Mesendoderm (in vitro differentiated cells): ENCODE data around the gene HMGA1.

ENCODE experiments used
- DNase-seq: peaks from one replicate; pipeline ENCODE4 v3.0.0; 2013
- H2AK5ac ChIP-seq: 2 replicates; pipeline ENCODE4 v1.6.1; 2013; ENCODE audit warnings: low read length, inconsistent platforms
- H2BK120ac ChIP-seq: 2 replicates; pipeline ENCODE4 v1.6.1; 2013; ENCODE audit warnings: low read depth, mild to moderate bottlenecking, low read length, moderate library complexity, mixed read lengths
- H2BK15ac ChIP-seq: replicated peaks from 2 replicates; pipeline ENCODE4 v1.6.1; 2013; ENCODE audit warnings: low read depth, mild to moderate bottlenecking, moderate library complexity
- H2BK5ac ChIP-seq: 2 replicates; pipeline ENCODE4 v1.6.1; 2013; ENCODE audit warnings: low read length, inconsistent platforms
- H3K18ac ChIP-seq: 2 replicates; pipeline ENCODE4 v1.6.1; 2013; ENCODE audit warnings: mild to moderate bottlenecking, low read length, mixed read lengths
- H3K23ac ChIP-seq: one replicate; pipeline ENCODE4 v1.6.1; 2013; ENCODE audit warnings: low read length
- H3K27ac ChIP-seq: 2 replicates; pipeline ENCODE4 v1.5.1; 2013; ENCODE audit warnings: low read depth, mild to moderate bottlenecking, inconsistent platforms, low read length, moderate library complexity
- H3K27me3 ChIP-seq: 2 replicates; pipeline ENCODE4 v1.6.1; 2013; ENCODE audit warnings: low read length, control low read depth, mild to moderate bottlenecking, inconsistent platforms; ENCODE audit not compliant: insufficient read depth, poor library complexity
- H3K36me3 ChIP-seq: 2 replicates; pipeline ENCODE4 v1.6.1; 2013; ENCODE audit warnings: low read length, inconsistent platforms; ENCODE audit not compliant: control insufficient read depth, insufficient read depth
- H3K4ac ChIP-seq: one replicate; pipeline ENCODE4 v1.6.1; 2013; ENCODE audit warnings: low read depth, mild to moderate bottlenecking, low read length, moderate library complexity
- H3K4me1 ChIP-seq: 2 replicates; pipeline ENCODE4 v1.6.1; 2013; ENCODE audit warnings: low read depth, low read length, inconsistent platforms; ENCODE audit not compliant: control insufficient read depth
- H3K4me2 ChIP-seq: 2 replicates; pipeline ENCODE4 v1.6.1; 2013; ENCODE audit warnings: low read length
- H3K4me3 ChIP-seq: 2 replicates; pipeline ENCODE4 v1.5.1; 2013; ENCODE audit warnings: mild to moderate bottlenecking, low read length
- H3K56ac ChIP-seq: one replicate; pipeline ENCODE4 v1.6.1; 2013; ENCODE audit warnings: low read length
- H3K79me1 ChIP-seq: 2 replicates; pipeline ENCODE4 v1.6.1; 2013; ENCODE audit warnings: low read length, inconsistent platforms
- H3K79me2 ChIP-seq: 2 replicates; pipeline ENCODE4 v1.6.1; 2013; ENCODE audit warnings: mild to moderate bottlenecking, low read length; ENCODE audit not compliant: control insufficient read depth, insufficient read depth
- H3K9ac ChIP-seq: 2 replicates; pipeline ENCODE4 v1.6.1; 2013; ENCODE audit warnings: low read length, inconsistent platforms
- H4K5ac ChIP-seq: one replicate; pipeline ENCODE4 v1.6.1; 2013; ENCODE audit warnings: low read length
- H4K8ac ChIP-seq: one replicate; pipeline ENCODE4 v1.6.1; 2013; ENCODE audit warnings: low read depth, mild to moderate bottlenecking, control low read depth, low read length, moderate library complexity
- WGBS: extraction: QIAGEN DNeasy Blood & Tissue Kit; methylation state at CpG from one replicate; pipeline ENCODE4 v1.1.7; 2013; ENCODE audit warnings: low lambda C conversion rate, missing lambda C conversion rate; ENCODE audit not compliant: insufficient coverage; ENCODE audit errors: extremely low coverage; 5-methylcytosine and 5-hydroxymethylcytosine counted together

HMGA1 gene

DNA sequence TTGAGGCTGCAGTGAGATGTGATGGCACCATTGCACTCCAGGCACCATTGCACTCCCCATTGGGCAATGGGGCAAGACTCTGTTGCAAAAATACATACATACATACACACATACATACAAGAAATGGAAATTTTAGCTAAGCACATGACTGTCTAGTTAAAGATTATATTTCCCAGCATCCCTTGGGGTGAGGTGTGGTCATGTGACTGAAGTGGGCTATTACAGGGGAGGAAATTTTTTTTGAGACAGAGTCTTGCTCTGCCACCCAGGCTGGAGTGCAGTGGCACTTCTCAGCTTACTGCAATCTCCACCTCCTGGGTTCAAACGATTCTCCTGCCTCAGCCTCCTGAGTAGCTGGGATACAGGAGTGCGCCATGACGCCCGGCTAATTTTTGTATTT lies 32.0 kb upstream of the HMGA1 start:
- Histone ChIP-seq H3K4me2 (no peak overlapping the region), H2BK5ac (no peak overlapping the region), H3K4ac (no peak overlapping the region), H3K23ac (no peak overlapping the region), H3K18ac (no peak overlapping the region), H2AK5ac (no peak overlapping the region), H3K79me2 (no peaks in the 10 kb centered on the region), H3K9ac (no peak overlapping the region), H3K27ac (no peak overlapping the region), H3K56ac (no peak overlapping the region), H3K4me1 (peaks cover 5% of the 10 kb centered on the region), H3K79me1 (no peaks in the 10 kb centered on the region), H3K36me3 (no peaks in the 10 kb centered on the region), H3K4me3 (no peak overlapping the region), H3K27me3 (no peaks in the 10 kb centered on the region), H2BK120ac (no peak overlapping the region), H2BK15ac (no peak overlapping the region), H4K5ac (no peak overlapping the region), H4K8ac (no peak overlapping the region)
- no peak for DNase-seq
- no CpG with 5 or more reads among the region's 4 CpGs for WGBS

GRCh38 chr6:34205466-34205865 lies 31.2 kb upstream of the HMGA1 start:
- Histone ChIP-seq H4K8ac (no peak overlapping the region), H2BK15ac (no peak overlapping the region), H3K4me2 (no peak overlapping the region), H2BK5ac (no peak overlapping the region), H3K27ac (no peak overlapping the region), H3K56ac (no peak overlapping the region), H4K5ac (no peak overlapping the region), H3K23ac (no peak overlapping the region), H2AK5ac (no peak overlapping the region), H3K27me3 (no peaks in the 10 kb centered on the region), H3K36me3 (no peaks in the 10 kb centered on the region), H3K4me3 (no peak overlapping the region), H3K4ac (no peak overlapping the region), H3K79me1 (no peaks in the 10 kb centered on the region), H3K4me1 (peaks cover 5% of the 10 kb centered on the region), H3K79me2 (no peaks in the 10 kb centered on the region), H2BK120ac (no peak overlapping the region), H3K18ac (no peak overlapping the region), H3K9ac (no peak overlapping the region)
- no CpG with 5 or more reads among the region's 3 CpGs for WGBS
- DNase-seq: no peak

- no CpG with 5 or more reads among the region's 2 CpGs for WGBS
- Histone ChIP-seq H4K8ac (no peak overlapping the region), H2AK5ac (no peak overlapping the region), H3K79me1 (no peaks in the 10 kb centered on the region), H4K5ac (no peak overlapping the region), H3K27ac (no peak overlapping the region), H2BK15ac (no peak overlapping the region), H3K36me3 (no peaks in the 10 kb centered on the region), H3K56ac (peak overlapping the region; percentile 42), H3K27me3 (no peaks in the 10 kb centered on the region), H3K18ac (no peak overlapping the region), H3K4me1 (peaks cover 5% of the 10 kb centered on the region), H3K79me2 (no peaks in the 10 kb centered on the region), H3K9ac (no peak overlapping the region), H3K4ac (no peak overlapping the region), H3K4me3 (no peak overlapping the region), H3K23ac (no peak overlapping the region), H2BK5ac (no peak overlapping the region), H3K4me2 (no peak overlapping the region), H2BK120ac (no peak overlapping the region)
- no peak for DNase-seq
Observed at GRCh38 chr6:34205916-34206315, 30.8 kb upstream of the HMGA1 start.

DNA sequence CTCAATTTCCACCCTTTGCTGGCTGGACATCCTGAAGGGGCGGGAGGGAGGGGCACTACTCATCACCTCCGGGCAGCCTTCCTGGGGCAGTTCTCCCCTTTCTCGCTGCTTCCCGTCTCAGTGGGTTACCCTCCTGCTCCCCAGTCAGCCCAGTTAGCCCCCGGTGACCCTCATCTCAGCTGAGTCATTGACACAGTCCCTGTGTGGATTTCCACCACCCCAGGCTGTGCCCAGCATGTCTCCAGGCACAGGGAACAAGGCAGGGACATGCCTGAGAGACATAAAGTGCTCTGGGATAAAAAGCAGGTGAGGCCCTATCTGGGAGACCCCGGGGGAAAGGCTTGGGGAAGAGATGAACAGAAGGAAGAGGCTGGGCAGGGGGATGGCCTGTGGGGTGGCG lies 29.9 kb upstream of the HMGA1 start:
- no peak for DNase-seq
- WGBS: no CpG with 5 or more reads among the region's 7 CpGs
- Histone ChIP-seq H3K4me3 (no peak overlapping the region), H3K4me2 (no peak overlapping the region), H2BK5ac (no peak overlapping the region), H3K27me3 (no peaks in the 10 kb centered on the region), H3K27ac (no peak overlapping the region), H3K4me1 (peaks cover 5% of the 10 kb centered on the region), H2AK5ac (no peak overlapping the region), H3K18ac (no peak overlapping the region), H3K79me1 (no peaks in the 10 kb centered on the region), H3K4ac (no peak overlapping the region), H3K56ac (no peak overlapping the region), H3K36me3 (no peaks in the 10 kb centered on the region), H4K5ac (no peak overlapping the region), H3K9ac (no peak overlapping the region), H3K79me2 (no peaks in the 10 kb centered on the region), H2BK15ac (no peak overlapping the region), H4K8ac (no peak overlapping the region), H2BK120ac (no peak overlapping the region), H3K23ac (no peak overlapping the region)

DNA sequence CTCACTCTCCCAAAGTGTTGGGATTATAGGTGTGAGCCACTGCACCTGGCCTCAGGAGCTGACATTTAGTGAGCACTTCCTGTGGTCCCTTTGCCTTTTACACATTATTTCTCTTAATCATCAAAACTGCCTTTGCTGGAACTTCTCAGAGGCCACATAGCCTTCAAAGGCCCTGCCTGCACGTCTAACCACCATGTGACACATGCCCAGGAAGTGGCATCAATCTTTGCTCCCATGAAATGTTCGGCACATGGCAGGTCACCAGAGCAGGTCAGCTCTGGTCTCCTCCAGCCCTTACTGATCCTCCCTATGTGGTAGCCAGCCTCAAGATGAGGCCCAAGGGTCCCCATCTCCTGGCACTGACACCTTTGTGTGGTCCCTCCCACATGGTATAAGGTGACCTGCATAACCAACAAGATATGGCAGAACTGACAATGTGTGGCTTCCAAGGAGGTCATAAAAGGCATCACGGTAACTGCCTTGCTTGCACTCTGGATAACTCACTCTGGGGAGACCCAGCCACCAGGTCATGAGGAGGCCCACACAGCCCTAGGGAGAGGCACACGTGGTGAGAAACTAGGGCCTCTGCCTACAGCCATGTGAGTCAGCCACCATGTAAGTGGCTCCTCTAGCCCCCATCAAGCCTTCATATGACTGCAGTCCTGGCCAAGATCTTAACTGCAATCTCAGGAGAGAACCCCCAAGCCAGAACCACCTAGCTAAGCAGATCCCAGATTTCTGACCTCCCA lies 28.8 kb upstream of the HMGA1 start:
- Histone ChIP-seq H3K4me1 (peaks cover 5% of the 10 kb centered on the region), H2BK120ac (no peak overlapping the region), H4K8ac (no peak overlapping the region), H3K36me3 (no peaks in the 10 kb centered on the region), H3K27me3 (no peaks in the 10 kb centered on the region), H3K56ac (no peak overlapping the region), H3K27ac (no peak overlapping the region), H3K18ac (no peak overlapping the region), H3K4me3 (no peak overlapping the region), H2BK15ac (no peak overlapping the region), H3K79me1 (no peaks in the 10 kb centered on the region), H3K4ac (no peak overlapping the region), H4K5ac (no peak overlapping the region), H3K9ac (no peak overlapping the region), H2BK5ac (no peak overlapping the region), H2AK5ac (peak overlapping the region; percentile 58), H3K4me2 (no peak overlapping the region), H3K79me2 (no peaks in the 10 kb centered on the region), H3K23ac (no peak overlapping the region)
- DNase-seq: no peak
- no CpG with 5 or more reads among the region's 4 CpGs for WGBS

- Histone ChIP-seq H3K36me3 (no peaks in the 10 kb centered on the region), H3K4me2 (no peak overlapping the region), H3K9ac (no peak overlapping the region), H4K5ac (no peak overlapping the region), H3K4me3 (no peak overlapping the region), H3K56ac (no peak overlapping the region), H3K4me1 (no peaks in the 10 kb centered on the region), H3K79me1 (no peaks in the 10 kb centered on the region), H3K4ac (no peak overlapping the region), H2BK120ac (no peak overlapping the region), H2AK5ac (no peak overlapping the region), H2BK5ac (no peak overlapping the region), H3K18ac (no peak overlapping the region), H2BK15ac (no peak overlapping the region), H3K27me3 (no peaks in the 10 kb centered on the region), H3K23ac (no peak overlapping the region), H3K79me2 (no peaks in the 10 kb centered on the region), H3K27ac (no peak overlapping the region), H4K8ac (no peak overlapping the region)
- no CpG with 5 or more reads among the region's 4 CpGs for WGBS
- DNase-seq: no peak
Observed at GRCh38 chr6:34213772-34214171, 22.9 kb upstream of the HMGA1 start.
